ENCODE measurements around the gene C18orf54. TPM values are rescaled to one million over a fixed set of nuclear protein-coding genes. Genes with fewer than 3 reads are reported as not detected.
"Not testable (repeated sequence)": the region's sequence is repeated elsewhere in the genome, so short reads cannot be mapped to it uniquely, and the experiment has no call there.

C18orf54 gene
- 10 to 100 TPM; 12.3 to 14.5 TPM for total RNA-seq

- H3K27me3 Mint-ChIP-seq = no peaks in the 10 kb centered on the region
- ChIA-PET POLR2A (interaction anchor here (0.6 to 3.8 kb wide), 16 partner anchors 10 to 201 kb away, joined by 3 to 52 read pairs (median 4); partner anchors contain the start of genes MBD2 and POLI), CTCF (interaction anchor here (0.6 to 2.3 kb wide), 32 partner anchors 9 to 587 kb away, joined by 3 to 22 read pairs (median 4); partner anchors contain the start of genes MBD2 and POLI)
- peak within 1 kb of the TSS; percentile 95 for H3K4me3 Mint-ChIP-seq
- no peaks in the 10 kb centered on the region for H3K9me3 Mint-ChIP-seq
- H3K4me1 Mint-ChIP-seq = peaks cover 31% of the 10 kb centered on the region
- H3K36me3 Mint-ChIP-seq (ENCODE audit: low read depth) = peaks cover 16% of the 10 kb centered on the region
- DNase-seq = peak; percentile 92
- H3K27ac Mint-ChIP-seq = peak within 1 kb of the TSS; percentile 91
Measured at GRCh38 chr18:54357660-54358494, at the start of gene C18orf54, which contains the start of gene STARD6. Gene C18orf54, plus strand, starts transcription at chr18:54357906. Its CDS starts 2,667 bp downstream, at chr18:54360573. Gene STARD6, minus strand, starts transcription at chr18:54357858. Its CDS starts 3,285 bp downstream, at chr18:54354573.

GRCh38 chr18:54309564-54309963 lies 48.1 kb upstream of the C18orf54 start:
- H3K4me3 Mint-ChIP-seq; DNase-seq; H3K27ac Mint-ChIP-seq; H3K9me3 Mint-ChIP-seq; H3K4me1 Mint-ChIP-seq; H3K36me3 Mint-ChIP-seq (ENCODE audit: low read depth); CTCF ChIA-PET: not testable (repeated sequence)
- peaks cover 16% of the 10 kb centered on the region for H3K27me3 Mint-ChIP-seq
- POLR2A ChIA-PET = interaction anchor here (0.6 kb wide), 1 partner anchor 9 kb away, joined by 3 read pairs; no protein-coding TSS in a partner anchor

GRCh38 chr18:54316071-54316820 lies 41.5 kb upstream of the C18orf54 start:
- Mint-ChIP-seq H3K36me3 (ENCODE audit: low read depth) (no peaks in the 10 kb centered on the region), H3K27me3 (peaks cover 28% of the 10 kb centered on the region), H3K4me1 (no peaks in the 10 kb centered on the region), H3K9me3 (no peaks in the 10 kb centered on the region), H3K27ac (no peak overlapping the region), H3K4me3 (no peak overlapping the region)
- POLR2A ChIA-PET = interaction anchor here (0.6 to 0.9 kb wide), 2 partner anchors 41 to 46 kb away, joined by 3 to 4 read pairs; no protein-coding TSS in a partner anchor
- CTCF ChIA-PET = interaction anchor here (0.6 kb wide), 1 partner anchor 76 kb away, joined by 3 read pairs; no protein-coding TSS in a partner anchor
- DNase-seq = no peak

- no peak for DNase-seq
- ChIA-PET POLR2A (no interaction called here), CTCF (no interaction called here)
- Mint-ChIP-seq H3K36me3 (ENCODE audit: low read depth) (no peaks in the 10 kb centered on the region), H3K9me3 (no peaks in the 10 kb centered on the region), H3K4me3 (no peak overlapping the region), H3K4me1 (no peaks in the 10 kb centered on the region), H3K27me3 (peaks cover 10% of the 10 kb centered on the region), H3K27ac (no peak overlapping the region)
Measured at GRCh38 chr18:54323561-54323960, 34.1 kb upstream of the C18orf54 start.

- Mint-ChIP-seq H3K27ac (no peak overlapping the region), H3K9me3 (no peaks in the 10 kb centered on the region), H3K27me3 (peaks cover 9% of the 10 kb centered on the region), H3K36me3 (ENCODE audit: low read depth) (no peaks in the 10 kb centered on the region), H3K4me1 (no peaks in the 10 kb centered on the region), H3K4me3 (no peak overlapping the region)
- CTCF ChIA-PET = no interaction called here
- POLR2A ChIA-PET = no interaction called here
- DNase-seq = no peak
Measured at GRCh38 chr18:54323970-54324369, 33.7 kb upstream of the C18orf54 start.

GRCh38 chr18:54327818-54328217 lies 29.9 kb upstream of the C18orf54 start:
- H3K9me3 Mint-ChIP-seq = no peaks in the 10 kb centered on the region
- no peaks in the 10 kb centered on the region for H3K36me3 Mint-ChIP-seq (ENCODE audit: low read depth)
- peaks cover 7% of the 10 kb centered on the region for H3K27me3 Mint-ChIP-seq
- ChIA-PET POLR2A (no interaction called here), CTCF (no interaction called here)
- no peak overlapping the region for H3K27ac Mint-ChIP-seq
- no peak for DNase-seq
- no peak overlapping the region for H3K4me3 Mint-ChIP-seq
- no peaks in the 10 kb centered on the region for H3K4me1 Mint-ChIP-seq

- Mint-ChIP-seq H3K4me1 (no peaks in the 10 kb centered on the region), H3K4me3 (no peak overlapping the region), H3K9me3 (no peaks in the 10 kb centered on the region), H3K36me3 (ENCODE audit: low read depth) (no peaks in the 10 kb centered on the region), H3K27ac (no peak overlapping the region), H3K27me3 (peaks cover 7% of the 10 kb centered on the region)
- DNase-seq = no peak
- POLR2A ChIA-PET = no interaction called here
- CTCF ChIA-PET = interaction anchor here (0.9 to 1.1 kb wide), 2 partner anchors 15 to 107 kb away, joined by 3 to 5 read pairs; no protein-coding TSS in a partner anchor
Measured at GRCh38 chr18:54329787-54330186, 27.9 kb upstream of the C18orf54 start.

GRCh38 chr18:54330768-54331548 lies 26.7 kb upstream of the C18orf54 start:
- ChIA-PET CTCF (interaction anchor here (0.9 to 1.1 kb wide), 2 partner anchors 14 to 108 kb away, joined by 3 to 5 read pairs; no protein-coding TSS in a partner anchor), POLR2A (no interaction called here)
- no peaks in the 10 kb centered on the region for H3K36me3 Mint-ChIP-seq (ENCODE audit: low read depth)

GRCh38 chr18:54335638-54336173 lies 22.0 kb upstream of the C18orf54 start:
- no peaks in the 10 kb centered on the region for H3K36me3 Mint-ChIP-seq (ENCODE audit: low read depth)
- H3K9me3 Mint-ChIP-seq = no peaks in the 10 kb centered on the region
- no peak for DNase-seq
- CTCF ChIA-PET = no interaction called here
- H3K4me1 Mint-ChIP-seq = no peaks in the 10 kb centered on the region
- POLR2A ChIA-PET = no interaction called here
- no peak overlapping the region for H3K27ac Mint-ChIP-seq
- H3K27me3 Mint-ChIP-seq = peaks cover 3% of the 10 kb centered on the region
- no peak overlapping the region for H3K4me3 Mint-ChIP-seq

More at GRCh38 chr18:54330768-54331548, 26.7 kb upstream of the C18orf54 start:
- Mint-ChIP-seq H3K27ac (no peak overlapping the region), H3K4me3 (no peak overlapping the region), H3K27me3 (peaks cover 7% of the 10 kb centered on the region), H3K4me1 (no peaks in the 10 kb centered on the region), H3K9me3 (no peaks in the 10 kb centered on the region)
- no peak for DNase-seq

GRCh38 chr18:54338230-54338629 lies 19.5 kb upstream of the C18orf54 start:
- Mint-ChIP-seq H3K4me1 (no peaks in the 10 kb centered on the region), H3K27me3 (peaks cover 2% of the 10 kb centered on the region), H3K27ac (no peak overlapping the region), H3K4me3 (no peak overlapping the region), H3K36me3 (ENCODE audit: low read depth) (no peaks in the 10 kb centered on the region), H3K9me3 (peaks cover 5% of the 10 kb centered on the region)
- ChIA-PET POLR2A (no interaction called here), CTCF (interaction anchor here (1.2 kb wide), 1 partner anchor 20 kb away, joined by 3 read pairs; the partner anchor contains the start of genes C18orf54 and STARD6)
- DNase-seq = no peak

- H3K4me3 Mint-ChIP-seq = no peak overlapping the region
Measured at GRCh38 chr18:54351186-54351585, 6.5 kb upstream of the C18orf54 start.

GRCh38 chr18:54357082-54357659 lies 535 bp upstream of the C18orf54 start:
- Mint-ChIP-seq H3K27ac (peak overlapping the region; percentile 91), H3K4me3 (peak overlapping the region; percentile 95), H3K27me3 (peaks cover 2% of the 10 kb centered on the region), H3K9me3 (no peaks in the 10 kb centered on the region), H3K36me3 (ENCODE audit: low read depth) (peaks cover 16% of the 10 kb centered on the region), H3K4me1 (peaks cover 31% of the 10 kb centered on the region)
- no peak for DNase-seq
- POLR2A ChIA-PET = interaction anchor here (0.7 to 3.8 kb wide), 15 partner anchors 10 to 200 kb away, joined by 3 to 52 read pairs (median 4); partner anchors contain the start of genes MBD2 and POLI
- CTCF ChIA-PET = interaction anchor here (0.8 to 2.3 kb wide), 23 partner anchors 9 to 588 kb away, joined by 3 to 22 read pairs (median 4); partner anchors contain the start of genes MBD2 and POLI

More at GRCh38 chr18:54351186-54351585, 6.5 kb upstream of the C18orf54 start:
- H3K9me3 Mint-ChIP-seq = no peaks in the 10 kb centered on the region
- CTCF ChIA-PET = interaction anchor here (0.7 kb wide), 1 partner anchor 592 kb away, joined by 4 read pairs; no protein-coding TSS in a partner anchor
- H3K27me3 Mint-ChIP-seq = peaks cover 30% of the 10 kb centered on the region
- H3K36me3 Mint-ChIP-seq (ENCODE audit: low read depth) = no peaks in the 10 kb centered on the region
- H3K4me1 Mint-ChIP-seq = peaks cover 3% of the 10 kb centered on the region
- POLR2A ChIA-PET = no interaction called here
- no peak for DNase-seq
- H3K27ac Mint-ChIP-seq = no peak overlapping the region
